ENCODE results near the gene KIRREL3.

DNA sequence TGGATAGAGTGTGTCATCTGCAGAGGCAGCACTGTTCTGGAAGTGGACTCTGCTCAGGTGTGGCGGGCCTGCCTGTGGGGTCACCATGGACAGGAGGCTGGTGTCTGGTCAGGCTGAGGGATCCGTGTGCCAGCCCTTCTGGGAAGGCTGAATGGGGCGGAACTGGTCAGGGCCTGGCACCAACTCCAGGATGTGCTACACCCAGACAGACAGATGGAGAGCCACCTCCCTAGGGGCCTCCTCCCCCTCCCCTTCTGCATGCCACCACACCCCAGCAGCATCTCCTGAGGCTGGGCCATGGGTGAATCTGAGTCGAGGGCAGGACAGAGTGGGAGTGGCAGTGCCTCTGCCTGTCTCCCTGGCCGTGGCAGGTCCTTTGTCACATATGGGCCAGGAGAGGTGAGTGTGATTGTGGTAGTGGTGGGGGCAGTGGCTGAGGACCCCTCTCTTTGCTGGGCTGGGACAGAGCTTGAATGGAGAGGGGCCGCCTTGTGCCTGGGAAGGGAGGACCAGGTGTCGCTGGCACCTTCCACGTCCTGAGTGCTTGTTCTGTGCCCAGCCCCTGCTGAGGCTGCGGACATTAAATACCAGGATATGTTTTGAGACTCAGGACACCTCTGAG is 616.0 kb downstream of the KIRREL3 start:
- TF ChIP-seq, protein P1, sequence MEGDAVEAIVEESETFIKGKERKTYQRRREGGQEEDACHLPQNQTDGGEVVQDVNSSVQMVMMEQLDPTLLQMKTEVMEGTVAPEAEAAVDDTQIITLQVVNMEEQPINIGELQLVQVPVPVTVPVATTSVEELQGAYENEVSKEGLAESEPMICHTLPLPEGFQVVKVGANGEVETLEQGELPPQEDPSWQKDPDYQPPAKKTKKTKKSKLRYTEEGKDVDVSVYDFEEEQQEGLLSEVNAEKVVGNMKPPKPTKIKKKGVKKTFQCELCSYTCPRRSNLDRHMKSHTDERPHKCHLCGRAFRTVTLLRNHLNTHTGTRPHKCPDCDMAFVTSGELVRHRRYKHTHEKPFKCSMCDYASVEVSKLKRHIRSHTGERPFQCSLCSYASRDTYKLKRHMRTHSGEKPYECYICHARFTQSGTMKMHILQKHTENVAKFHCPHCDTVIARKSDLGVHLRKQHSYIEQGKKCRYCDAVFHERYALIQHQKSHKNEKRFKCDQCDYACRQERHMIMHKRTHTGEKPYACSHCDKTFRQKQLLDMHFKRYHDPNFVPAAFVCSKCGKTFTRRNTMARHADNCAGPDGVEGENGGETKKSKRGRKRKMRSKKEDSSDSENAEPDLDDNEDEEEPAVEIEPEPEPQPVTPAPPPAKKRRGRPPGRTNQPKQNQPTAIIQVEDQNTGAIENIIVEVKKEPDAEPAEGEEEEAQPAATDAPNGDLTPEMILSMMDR (IDR thresholded peaks at IDR 0.05; ENCODE audit: low read depth, low read length) = no peak
- TF ChIP-seq EZH2phosphoT487 (IDR thresholded peaks at IDR 0.05; ENCODE audit: low read depth) = no peak
